Panc1 (cell line): Measurements from ENCODE around the gene STAB2.
A peak's percentile ranks its signal among the peaks of the same experiment; 100 is the strongest.

Source experiments
- POLR2AphosphoS5 ChIP-seq: IDR thresholded peaks from 2 replicates; pipeline ENCODE4 v1.6.1; 2012; ENCODE audit warnings: mild to moderate bottlenecking, low read depth, low read length, moderate library complexity
- SIN3A ChIP-seq: IDR thresholded peaks from 2 replicates; pipeline ENCODE4 v1.6.1; 2012; ENCODE audit warnings: low read depth, mild to moderate bottlenecking, low read length, moderate library complexity, borderline replicate concordance; ENCODE audit not compliant: insufficient read depth
- TF ChIP-seq, protein P1 (sequence below): fragments of 450-650 bp; IDR thresholded peaks from 2 replicates; pipeline ENCODE4 v1.5.1; 2017; ENCODE audit warnings: mild to moderate bottlenecking
- TF ChIP-seq, protein P2 (sequence below), 2 experiments: IDR thresholded peaks; 2 replicates each; pipeline ENCODE4 v1.6.1; 2011 to 2012; ENCODE audit warnings: low read depth in 2 of 2, control low read depth in 1 of 2, low read length in 1 of 2, mild to moderate bottlenecking in 1 of 2, moderate library complexity in 1 of 2; ENCODE audit not compliant: insufficient read depth in 1 of 2

DNA sequence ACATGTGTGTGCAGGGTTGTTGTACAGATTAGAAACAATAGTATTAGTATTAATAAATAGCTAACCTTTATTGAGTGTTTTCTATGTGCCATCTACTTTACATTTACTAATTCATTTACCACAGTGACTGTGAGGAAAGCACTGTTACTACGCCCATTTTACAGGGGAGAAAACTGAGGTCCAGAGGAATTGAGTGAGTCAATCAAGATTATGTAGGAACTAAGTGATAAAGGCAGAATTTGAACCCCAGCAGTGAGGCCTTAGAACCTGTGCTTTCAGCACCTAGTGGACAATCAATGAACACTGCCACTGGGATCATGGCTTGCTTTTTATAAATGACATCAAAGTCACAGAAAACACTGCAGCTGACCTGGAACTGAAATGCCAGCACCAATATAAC lies 225.7 kb downstream of the STAB2 start:
- TF ChIP-seq, protein P1, sequence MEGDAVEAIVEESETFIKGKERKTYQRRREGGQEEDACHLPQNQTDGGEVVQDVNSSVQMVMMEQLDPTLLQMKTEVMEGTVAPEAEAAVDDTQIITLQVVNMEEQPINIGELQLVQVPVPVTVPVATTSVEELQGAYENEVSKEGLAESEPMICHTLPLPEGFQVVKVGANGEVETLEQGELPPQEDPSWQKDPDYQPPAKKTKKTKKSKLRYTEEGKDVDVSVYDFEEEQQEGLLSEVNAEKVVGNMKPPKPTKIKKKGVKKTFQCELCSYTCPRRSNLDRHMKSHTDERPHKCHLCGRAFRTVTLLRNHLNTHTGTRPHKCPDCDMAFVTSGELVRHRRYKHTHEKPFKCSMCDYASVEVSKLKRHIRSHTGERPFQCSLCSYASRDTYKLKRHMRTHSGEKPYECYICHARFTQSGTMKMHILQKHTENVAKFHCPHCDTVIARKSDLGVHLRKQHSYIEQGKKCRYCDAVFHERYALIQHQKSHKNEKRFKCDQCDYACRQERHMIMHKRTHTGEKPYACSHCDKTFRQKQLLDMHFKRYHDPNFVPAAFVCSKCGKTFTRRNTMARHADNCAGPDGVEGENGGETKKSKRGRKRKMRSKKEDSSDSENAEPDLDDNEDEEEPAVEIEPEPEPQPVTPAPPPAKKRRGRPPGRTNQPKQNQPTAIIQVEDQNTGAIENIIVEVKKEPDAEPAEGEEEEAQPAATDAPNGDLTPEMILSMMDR = 0 out of 2 replicates have a peak, but pooled peaks have one; percentile 10
- TF ChIP-seq POLR2AphosphoS5 = no peak
- TF ChIP-seq SIN3A = no peak
- TF ChIP-seq, protein P2, sequence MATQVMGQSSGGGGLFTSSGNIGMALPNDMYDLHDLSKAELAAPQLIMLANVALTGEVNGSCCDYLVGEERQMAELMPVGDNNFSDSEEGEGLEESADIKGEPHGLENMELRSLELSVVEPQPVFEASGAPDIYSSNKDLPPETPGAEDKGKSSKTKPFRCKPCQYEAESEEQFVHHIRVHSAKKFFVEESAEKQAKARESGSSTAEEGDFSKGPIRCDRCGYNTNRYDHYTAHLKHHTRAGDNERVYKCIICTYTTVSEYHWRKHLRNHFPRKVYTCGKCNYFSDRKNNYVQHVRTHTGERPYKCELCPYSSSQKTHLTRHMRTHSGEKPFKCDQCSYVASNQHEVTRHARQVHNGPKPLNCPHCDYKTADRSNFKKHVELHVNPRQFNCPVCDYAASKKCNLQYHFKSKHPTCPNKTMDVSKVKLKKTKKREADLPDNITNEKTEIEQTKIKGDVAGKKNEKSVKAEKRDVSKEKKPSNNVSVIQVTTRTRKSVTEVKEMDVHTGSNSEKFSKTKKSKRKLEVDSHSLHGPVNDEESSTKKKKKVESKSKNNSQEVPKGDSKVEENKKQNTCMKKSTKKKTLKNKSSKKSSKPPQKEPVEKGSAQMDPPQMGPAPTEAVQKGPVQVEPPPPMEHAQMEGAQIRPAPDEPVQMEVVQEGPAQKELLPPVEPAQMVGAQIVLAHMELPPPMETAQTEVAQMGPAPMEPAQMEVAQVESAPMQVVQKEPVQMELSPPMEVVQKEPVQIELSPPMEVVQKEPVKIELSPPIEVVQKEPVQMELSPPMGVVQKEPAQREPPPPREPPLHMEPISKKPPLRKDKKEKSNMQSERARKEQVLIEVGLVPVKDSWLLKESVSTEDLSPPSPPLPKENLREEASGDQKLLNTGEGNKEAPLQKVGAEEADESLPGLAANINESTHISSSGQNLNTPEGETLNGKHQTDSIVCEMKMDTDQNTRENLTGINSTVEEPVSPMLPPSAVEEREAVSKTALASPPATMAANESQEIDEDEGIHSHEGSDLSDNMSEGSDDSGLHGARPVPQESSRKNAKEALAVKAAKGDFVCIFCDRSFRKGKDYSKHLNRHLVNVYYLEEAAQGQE (IDR thresholded peaks at IDR 0.05; ENCODE audit: insufficient read depth in 1 of 2, low read depth in 2 of 2, low read length in 1 of 2) = no peak
